Cerebellar nuclear complex (tissue), 1 donor: ENCODE results near the gene DCHS1.

Source experiments
- DNase-seq, 2 experiments: peaks; one replicate each; lab custom pipeline; 2025; lab: John Stamatoyannopoulos, UW

The DCHS1 gene

DNA sequence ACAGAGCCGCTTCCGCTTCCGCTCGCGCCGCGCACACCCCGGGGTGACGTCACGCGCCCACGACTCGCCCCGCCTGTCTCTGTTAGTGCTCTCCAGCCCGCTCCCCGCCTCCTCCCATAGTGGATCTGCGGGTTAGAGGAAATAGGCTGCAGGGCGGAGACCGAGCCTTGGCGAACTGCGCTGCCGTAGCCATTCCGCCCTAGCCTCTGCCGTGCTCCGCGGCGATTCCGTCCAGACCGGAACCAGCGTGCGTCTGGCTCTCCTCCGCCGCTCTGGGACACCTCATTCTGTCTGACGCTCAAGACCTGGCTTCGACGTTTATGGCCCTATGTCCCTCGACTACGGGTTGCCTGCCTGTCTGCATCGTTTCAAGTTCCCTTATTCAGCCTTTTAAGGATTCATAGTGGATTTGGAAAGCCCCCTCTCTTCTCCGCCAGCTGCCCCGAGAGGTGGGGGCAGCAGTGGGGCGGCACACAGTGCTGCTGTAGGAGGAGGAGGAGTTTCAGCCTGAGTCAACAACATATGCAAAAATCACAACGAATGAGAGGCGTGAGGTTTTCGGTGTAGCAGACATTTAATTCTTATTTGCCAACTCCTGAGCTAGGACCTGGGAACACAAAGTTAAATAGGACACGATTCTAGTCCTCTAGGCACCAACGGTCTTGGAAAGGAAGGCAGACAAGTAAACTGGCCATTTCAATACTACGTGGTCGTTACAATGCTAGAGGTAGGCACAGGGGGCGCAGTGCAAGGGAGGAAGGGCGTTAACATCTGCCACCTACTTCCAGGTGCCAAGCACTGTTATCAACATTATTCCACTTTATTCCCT, 43.2 kb downstream of the DCHS1 start, which contains the start of gene TAF10:
Gene TAF10, minus strand, starts transcription at position 4 of the 829 bp plus-strand sequence. CDS start 27 bp downstream, outside the sequence.
- peak; percentile 61 to 75 for DNase-seq

DNA sequence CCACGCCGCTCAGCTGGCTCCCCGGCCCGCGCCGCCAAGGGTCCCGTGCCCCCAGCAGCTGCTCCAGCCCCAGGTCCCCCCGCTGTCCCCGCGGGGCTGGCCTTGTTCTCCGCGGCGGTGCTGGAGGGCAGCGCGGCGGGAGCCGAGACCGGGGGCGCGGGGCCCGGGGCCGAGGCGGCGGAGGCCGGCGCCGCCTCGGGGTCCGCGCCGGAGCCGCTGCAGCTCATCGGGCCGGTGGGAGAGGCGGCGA, 43.7 kb downstream of the DCHS1 start:
- DNase-seq, result no peak

DNA sequence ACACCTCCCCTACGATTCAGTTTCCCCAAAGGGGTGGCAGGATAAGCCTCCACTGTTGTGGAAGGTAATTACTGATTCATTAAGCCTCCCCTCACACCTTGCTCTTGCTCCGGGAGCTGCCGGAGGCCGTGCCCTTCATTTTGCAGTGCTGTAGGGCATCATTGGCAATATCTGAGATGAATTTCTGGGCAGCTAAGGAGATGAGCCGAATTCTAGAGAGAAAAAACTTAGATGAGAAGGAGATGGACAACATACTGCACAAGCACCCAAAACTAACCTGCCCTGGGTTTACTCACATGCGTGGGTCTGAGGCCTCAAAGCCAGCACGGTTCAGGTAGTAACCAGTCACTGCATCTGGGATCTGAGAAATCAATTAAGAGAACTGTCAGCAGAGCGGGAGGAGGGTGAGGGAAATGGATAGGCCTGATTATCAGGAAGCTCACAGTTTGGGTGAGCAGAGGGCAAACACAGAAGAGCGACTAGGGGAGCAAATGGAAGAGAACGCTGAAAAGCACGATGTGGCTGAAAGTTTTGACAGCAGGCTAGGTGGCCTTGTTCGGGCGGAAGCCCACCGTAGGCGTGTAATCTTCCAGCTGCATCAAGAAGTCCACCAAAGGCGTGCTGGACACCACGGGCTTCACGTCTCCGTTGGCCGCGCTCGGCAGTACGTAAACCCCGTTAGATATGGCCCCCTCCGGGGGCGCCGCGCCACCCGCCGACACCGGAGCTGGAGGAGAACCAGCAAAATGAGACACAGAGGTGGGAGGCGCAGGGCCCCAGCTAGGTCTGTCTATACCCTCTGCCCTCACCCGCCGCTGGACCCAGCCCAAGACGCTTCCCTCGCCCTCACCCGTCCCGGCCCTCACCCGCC, 44.3 kb downstream of the DCHS1 start:
- no peak for DNase-seq

DNA sequence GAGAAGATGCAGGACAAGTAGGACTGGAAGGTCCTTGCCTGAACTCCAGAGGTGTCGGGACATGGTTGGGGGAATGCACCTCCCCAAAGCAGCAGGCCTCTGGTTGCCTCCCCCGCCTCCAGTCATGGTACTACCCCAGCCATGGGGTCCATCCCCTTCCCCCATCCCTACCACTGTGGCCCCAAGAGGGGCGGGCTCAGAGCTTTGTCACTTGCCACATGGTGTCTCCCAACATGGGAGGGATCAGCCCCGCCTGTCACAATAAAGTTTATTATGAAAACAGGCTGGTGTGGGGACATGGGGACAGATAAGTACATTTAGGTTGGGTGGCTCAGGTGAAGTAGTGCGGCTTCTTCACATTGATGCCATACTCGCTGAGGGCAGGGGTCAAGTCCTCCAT, 45.0 kb downstream of the DCHS1 start:
- DNase-seq, result no peak

DNA sequence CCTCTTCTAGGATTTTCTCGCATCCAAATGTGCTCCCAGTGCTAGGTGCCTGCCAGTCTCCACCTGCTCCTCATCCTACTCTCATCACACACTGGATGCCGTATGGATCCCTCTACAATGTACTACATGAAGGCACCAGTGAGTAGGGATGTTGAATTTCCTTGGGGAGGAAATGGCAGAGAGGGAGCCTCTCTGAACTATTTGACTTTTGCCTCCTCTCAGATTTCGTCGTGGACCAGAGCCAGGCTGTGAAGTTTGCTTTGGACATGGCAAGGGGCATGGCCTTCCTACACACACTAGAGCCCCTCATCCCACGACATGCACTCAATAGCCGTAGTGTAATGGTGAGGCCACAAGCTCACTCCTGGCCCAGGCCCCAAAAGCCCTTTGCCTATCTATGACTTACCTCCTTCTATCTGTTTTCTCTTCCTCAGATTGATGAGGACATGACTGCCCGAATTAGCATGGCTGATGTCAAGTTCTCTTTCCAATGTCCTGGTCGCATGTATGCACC, 46.0 kb downstream of the DCHS1 start:
- DNase-seq, result no peak

DNA sequence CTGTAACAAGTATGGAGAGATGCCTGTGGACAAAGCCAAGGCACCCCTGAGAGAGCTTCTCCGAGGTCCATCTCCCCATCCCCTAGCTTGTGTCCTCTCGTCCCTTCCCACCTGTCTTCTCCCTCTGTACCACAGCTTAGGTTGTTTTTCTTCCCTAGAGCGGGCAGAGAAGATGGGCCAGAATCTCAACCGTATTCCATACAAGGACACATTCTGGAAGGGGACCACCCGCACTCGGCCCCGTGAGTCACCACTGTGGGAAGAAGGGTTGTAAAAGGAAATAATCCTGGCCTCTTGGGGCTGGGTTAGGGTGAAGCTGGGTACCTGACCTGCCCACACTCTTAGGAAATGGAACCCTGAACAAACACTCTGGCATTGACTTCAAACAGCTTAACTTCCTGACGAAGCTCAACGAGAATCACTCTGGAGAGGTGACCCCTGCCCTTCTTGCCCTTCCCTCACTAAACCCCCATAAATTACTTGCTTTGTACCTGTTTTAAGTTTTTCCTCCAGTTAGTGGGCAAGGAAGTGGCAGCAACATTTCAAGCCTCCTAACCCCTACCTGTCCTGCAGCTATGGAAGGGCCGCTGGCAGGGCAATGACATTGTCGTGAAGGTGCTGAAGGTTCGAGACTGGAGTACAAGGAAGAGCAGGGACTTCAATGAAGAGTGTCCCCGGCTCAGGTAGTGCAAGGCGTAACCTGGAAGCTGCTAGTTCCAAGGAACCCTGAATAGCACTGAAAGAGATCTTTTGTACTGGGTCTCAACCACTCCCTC, 46.7 kb downstream of the DCHS1 start:
- DNase-seq, result no peak

DNA sequence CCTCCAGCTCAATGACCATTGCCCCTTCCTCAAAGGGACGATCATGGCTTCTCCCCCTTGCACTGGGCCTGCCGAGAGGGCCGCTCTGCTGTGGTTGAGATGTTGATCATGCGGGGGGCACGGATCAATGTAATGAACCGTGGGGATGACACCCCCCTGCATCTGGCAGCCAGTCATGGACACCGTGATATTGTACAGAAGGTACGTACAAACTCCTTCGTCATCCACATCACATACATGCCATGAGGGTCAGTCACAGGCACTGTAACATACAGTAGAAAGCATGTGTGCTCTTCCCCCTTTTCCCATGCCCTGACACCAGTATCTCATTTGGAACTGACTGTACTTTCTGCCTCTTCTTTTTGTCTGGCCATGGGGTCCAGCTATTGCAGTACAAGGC, 47.6 kb downstream of the DCHS1 start:
- DNase-seq, result no peak

DNA sequence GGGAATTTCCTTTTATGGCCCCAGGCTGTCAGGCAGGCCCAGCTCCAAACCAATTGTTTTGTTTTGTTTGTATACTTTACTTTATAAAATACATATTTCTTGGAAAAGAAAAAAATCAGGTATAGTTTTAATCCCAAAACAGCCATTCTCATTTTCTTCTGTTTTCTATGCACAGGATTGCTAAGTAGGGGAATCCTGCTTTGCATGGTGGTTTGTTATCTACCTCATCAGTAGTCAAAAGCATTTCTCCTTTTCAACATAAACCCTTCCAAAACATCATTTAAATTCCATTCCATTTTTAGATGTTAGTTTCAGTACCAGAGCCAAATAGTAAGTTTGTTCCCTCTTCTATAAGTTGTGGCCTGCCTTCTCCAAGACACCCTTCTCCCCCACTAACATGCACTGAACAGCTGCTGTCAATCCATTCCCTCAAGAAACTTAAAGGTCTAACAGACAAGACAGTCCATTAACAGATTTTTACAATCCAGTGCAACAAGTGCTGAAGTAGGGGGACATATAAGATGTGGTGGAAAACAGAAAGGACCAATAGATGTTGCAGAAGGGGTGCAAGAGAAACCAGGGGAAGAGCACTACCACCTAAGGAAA, 48.3 kb downstream of the DCHS1 start:
- no peak for DNase-seq

DNA sequence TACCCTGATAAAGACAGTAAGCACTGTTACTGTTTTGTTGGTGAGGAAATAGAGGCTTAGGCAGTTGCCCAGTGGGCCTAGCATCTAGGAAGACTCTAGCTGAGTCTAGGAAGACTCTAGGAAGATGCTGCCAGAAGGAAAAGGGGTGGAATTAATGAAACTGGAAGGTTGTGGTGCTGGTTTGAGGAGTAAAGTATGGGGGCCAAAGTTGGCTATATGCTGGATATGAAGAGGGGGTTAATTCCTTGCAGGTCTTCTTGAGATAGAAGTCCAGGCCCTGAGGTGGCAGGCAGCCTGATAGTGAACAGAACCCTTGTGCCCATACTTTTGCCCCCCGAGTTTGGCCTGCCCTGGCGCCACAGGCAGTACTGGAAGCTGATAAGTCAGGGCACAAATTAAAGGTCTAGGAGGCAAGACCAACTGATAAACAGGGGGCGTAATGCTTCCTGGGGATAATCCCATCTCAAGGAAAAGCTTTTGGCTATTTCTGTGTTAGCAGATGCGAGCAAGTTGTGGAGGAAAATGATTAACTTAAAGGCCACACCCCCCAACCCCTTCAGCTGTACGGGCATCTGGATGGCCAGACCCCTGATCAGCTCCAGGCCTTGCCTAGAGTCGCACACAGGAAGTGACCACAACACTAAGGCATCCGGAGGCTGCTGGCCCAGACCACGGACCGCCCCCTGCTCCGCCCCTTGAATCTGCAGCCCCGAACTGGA, 49.0 kb downstream of the DCHS1 start:
- DNase-seq, result no peak

DNA sequence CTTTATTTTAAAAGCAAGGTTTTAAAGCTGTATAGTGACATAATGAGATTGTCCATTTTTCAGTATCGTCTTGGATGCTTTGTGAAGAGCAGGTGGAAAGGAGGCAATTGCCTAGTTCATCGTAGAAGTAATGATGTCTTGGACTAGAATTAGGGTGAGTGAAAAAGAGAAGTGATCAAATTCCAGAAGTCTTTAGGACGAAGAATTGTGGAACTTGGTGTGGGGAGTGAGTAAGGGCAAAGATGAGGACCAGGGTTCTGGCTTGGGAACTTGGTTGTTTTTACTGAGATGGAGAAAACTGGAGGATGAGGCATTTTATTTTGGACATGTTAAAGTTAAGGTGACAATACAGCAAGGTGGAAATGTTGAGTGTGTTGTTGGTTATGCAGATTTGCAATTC, 50.8 kb downstream of the DCHS1 start:
- no peak for DNase-seq

DNA sequence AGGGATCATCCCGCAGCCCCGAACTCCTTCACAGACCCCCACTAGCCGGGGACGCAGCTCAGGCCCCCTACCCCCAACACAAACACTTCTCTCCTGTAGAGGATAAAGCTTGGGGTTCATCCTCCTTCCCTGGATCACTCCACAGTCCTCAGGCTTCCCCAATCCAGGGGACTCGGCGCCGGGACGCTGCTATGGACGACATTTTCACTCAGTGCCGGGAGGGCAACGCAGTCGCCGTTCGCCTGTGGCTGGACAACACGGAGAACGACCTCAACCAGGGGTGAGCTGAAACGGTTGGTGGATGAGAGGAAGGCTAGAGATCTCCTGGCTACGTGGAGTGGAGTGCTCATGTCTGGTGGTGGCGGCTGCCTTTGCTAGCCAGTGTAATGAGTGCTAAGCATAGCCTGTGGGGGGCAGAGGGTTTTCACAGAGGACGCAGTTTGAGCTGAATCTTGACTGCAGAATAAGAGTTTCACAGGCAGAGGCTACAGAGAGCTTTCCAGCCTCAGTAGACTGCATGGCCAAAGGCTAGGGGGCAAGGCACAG, 51.5 kb downstream of the DCHS1 start:
- no peak for DNase-seq

DNA sequence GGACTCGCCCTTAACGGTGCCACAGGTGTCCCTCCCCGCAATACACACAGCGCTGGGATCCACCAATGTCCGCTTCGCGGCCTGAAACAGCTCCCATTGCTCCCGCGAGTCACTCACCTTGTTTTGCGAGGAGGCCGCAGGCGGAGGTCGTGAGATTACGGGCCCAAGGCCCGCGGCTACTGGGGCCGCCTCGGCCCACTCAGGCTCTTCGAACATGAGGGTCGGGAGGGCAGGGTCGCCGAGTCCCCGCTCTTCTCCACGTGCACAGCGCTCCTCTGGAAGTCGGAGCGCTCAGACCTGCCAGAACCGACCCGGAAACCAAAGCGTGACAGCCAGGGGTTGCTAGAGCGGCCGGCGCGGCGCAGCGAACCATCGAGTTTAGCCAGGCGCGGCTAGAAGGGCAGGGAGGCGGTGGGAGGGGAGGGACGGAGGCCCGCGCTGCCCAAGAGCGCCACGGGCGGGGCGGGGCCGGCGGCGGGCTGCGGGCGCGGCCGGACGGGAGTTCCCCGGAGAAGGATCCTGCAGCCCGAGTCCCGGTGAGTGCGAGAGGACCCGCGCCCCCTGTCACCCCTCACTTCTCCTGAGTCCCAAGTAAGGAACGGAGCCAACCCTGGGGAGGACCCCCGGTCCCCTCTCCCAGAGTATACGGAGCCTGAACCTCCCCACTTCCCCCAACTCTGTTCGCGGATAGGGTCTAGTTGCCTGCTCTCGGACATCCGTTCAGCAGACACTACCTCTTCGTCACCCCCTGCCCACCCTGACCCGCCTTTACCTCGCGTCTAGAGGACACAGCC, 52.1 kb downstream of the DCHS1 start, which contains the start of the genes ILK and RRP8:
Gene ILK, plus strand, starts transcription at position 488 of the 794 bp plus-strand sequence. CDS start 498 bp downstream, outside the sequence.
Gene RRP8, minus strand, starts transcription at position 330 of the 794 bp plus-strand sequence. Its CDS starts 114 bp downstream, at position 216.
- DNase-seq, result peak; percentile 12 to 72

DNA sequence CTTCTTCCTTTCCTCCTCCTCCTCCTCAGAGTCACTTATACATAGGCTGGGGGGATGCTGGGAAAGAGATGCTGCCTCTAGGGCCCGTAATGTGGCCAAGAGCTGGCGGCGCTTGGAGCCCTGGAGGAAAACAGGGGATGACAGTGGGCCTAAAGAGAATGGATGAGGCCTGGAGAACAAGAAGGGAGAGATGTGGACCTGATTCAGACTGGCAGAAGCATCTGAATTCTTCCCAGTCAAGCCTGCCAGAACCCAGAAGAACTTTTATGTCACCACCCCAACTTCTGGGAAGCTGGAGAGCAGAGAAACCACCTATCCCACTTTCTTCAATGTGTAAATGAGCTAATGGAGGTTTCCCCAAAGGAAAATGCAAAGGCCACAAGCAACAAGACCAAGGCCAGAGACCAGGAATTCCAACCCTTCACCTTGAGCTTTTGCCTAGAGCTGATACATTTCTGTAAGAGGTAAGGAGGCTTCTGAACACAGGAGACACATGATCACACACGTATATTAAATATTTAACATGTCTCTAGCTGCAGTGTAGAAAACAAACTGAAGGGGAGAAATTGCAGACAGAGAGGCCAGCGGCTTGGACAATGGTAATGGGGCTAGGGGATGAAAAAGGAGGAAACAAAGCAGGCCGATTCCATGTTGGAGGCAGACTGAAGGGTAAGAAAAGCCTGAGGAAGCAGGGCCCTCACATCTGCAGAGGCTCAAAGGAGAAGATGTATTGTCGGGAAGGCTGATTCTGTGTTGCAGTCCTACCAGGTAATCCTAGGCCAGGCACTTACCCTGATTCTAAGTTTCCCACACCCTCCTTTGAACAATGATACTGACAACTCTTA, 53.3 kb downstream of the DCHS1 start:
- no peak for DNase-seq

DNA sequence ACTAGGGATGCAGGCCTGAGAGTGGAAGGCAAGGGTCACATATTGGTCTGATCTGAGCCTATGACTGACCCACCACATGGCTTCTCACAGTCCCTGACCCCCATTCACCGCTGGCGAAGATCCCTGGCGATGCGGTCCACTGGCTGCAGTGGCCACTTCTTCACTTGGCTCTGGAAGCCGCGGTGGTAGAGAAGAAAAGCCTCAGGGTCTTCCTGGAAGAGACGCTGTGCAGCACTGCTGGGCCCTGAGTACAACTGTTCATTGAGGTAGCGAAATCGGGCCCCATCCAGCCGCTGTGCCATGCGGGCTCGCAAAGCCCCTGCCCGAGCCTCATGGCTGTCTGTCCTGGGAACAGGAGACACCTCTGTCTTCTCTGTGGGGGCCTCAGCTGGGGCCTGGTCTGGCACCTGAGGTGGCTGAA, 54.6 kb downstream of the DCHS1 start:
- DNase-seq, result no peak

DNA sequence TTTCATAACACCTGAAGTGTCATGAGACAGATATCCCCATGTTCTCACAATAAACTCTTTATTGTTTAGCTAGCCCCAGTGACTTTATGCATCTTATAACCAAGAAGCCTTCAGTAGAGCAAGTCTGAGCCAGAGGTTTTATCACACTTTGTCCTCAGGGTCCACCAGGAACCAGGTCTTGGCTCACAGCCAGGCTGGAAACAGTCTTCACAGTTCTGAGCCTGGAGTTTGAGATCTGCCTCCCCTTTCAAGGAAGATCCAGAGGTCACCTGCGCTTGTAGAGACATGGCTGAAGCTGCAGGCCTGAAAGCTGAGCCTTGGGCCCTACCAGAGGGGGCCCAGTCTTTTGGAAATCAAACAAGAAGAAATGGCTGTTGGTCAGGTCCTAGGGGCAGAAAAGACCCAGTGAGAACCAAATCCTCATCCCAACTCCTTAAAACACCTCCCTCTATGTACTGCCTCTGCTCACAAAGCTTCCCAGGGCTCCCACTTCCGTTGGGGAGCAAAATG, 55.7 kb downstream of the DCHS1 start:
- DNase-seq, result no peak

DNA sequence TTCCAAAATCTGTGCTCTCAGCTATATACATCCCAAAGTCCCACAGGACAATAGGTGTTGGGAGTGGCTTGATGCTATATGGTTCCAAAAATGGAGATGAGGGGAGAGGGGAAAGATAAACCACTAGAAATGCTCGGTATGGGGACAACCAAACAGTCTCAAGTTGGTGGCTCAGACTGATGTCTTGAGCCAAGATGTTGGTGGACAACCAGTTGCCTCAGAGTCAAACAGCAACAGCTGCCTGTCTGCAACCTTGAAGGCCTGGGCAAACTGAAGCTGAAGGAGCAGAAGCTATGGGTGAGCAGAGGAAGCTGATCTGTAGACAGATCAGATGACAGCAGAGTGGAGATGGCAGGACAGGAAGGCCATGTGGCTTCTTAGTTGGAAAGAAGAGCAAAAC, 56.2 kb downstream of the DCHS1 start:
- no peak for DNase-seq

DNA sequence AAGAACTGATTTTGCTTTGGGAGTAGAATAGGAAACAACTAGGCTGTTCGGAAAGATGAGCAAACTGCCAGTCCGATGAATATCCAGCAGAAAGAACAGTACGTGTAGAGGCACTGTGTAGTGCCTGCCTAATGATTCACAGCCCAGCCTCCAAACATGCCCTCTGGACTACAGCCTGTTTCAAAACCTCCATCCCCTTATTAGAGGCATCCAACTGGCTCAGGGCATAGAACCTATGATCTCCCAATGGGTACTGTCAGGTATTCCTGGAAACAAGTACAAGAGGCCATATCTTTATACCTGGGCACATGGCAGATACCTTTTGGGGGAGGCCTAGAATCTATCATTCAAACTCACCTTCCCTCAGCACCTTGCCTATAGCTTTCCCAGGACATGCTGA, 57.1 kb downstream of the DCHS1 start:
- DNase-seq, result no peak

DNA sequence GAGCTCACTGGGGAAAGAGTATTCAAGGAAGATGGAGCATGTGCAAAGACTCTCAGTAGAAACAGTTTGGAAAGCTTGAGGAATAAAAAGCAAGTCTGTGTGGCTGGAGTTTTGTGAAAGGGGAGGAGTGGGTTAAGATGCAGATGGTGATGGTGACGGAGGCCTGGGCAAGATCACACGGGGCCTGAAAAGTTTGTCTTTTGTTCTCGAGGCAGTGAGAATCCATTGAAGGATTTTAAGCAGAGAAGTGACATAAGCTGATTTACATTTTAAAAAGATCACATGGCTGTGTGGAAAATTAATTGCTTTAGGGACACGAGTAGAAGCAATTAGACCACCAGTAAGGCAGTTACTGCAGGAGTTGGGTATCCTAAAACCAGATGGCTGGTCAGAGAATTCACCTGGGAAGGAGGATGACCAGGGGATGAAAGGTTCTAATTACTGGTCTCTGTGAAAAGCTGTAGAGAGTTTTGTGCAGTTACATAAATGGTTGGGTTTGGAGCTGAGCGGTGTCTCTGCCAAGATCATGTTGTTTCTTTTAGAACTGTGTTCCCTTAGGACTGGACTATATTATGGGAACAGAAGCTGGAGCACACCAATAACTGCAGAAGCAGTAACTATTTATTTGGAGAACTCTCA, 59.3 kb downstream of the DCHS1 start:
- no peak for DNase-seq
